ENCODE data around the gene SCLY. TPM values are rescaled to one million over a fixed set of nuclear protein-coding genes. Genes with fewer than 3 reads are reported as not detected.
"Not testable (repeated sequence)": the region's sequence is repeated elsewhere in the genome, so short reads cannot be mapped to it uniquely, and the experiment has no call there.

The SCLY gene
- total RNA-seq, 1 donor = 18.6 TPM

DNA sequence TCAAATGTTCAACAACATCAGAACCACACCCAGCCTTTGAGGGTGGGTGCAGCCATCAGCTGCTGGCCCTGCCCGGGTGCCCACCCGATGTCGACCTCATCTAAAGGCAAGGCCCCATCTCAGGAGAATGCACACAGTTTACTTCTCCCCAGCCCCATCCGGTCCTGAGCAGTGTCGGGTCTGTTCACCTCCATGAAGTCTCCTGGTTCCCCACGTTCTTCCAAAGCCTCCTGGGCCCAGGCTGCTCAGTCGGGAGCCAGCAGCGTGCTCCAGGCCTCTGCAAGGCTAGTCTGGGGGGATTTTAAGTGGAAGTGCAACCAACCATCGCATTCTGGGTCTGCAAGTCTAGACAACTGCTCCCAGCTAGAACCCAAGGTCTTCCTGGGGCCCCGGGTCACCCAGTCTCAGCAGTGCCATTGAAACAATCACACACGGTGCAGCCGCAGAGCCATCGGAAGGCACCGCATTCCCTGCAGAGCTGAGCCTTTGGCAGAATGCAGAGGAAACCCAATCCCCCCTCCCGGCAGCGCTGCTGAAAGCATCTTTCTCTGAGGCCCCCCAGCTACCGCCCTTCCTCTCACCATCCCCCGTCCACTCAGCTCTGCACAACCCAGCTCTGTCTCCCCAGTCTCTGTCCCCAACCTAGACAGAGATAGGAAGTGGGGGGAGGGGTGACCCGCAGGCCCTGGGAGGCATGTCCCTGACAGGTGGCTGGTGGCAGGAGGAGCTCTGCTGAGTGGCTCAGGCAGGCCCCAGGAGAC lies 47.8 kb downstream of the SCLY start:
- TF ChIP-seq, protein P1, sequence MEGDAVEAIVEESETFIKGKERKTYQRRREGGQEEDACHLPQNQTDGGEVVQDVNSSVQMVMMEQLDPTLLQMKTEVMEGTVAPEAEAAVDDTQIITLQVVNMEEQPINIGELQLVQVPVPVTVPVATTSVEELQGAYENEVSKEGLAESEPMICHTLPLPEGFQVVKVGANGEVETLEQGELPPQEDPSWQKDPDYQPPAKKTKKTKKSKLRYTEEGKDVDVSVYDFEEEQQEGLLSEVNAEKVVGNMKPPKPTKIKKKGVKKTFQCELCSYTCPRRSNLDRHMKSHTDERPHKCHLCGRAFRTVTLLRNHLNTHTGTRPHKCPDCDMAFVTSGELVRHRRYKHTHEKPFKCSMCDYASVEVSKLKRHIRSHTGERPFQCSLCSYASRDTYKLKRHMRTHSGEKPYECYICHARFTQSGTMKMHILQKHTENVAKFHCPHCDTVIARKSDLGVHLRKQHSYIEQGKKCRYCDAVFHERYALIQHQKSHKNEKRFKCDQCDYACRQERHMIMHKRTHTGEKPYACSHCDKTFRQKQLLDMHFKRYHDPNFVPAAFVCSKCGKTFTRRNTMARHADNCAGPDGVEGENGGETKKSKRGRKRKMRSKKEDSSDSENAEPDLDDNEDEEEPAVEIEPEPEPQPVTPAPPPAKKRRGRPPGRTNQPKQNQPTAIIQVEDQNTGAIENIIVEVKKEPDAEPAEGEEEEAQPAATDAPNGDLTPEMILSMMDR (IDR thresholded peaks at IDR 0.05; ENCODE audit: insufficient read depth, low read depth, low read length) = no peak
- no peak overlapping the region for H3K4me3 ChIP-seq (ENCODE audit: low read depth, low read length)
- DNase-seq (ENCODE audit: low read depth) = no peak

GRCh38 chr2:238113611-238114010 lies 52.8 kb downstream of the SCLY start:
- H3K4me3 ChIP-seq (ENCODE audit: low read depth, low read length) = no peak overlapping the region
- TF ChIP-seq, protein P1 (IDR thresholded peaks at IDR 0.05; ENCODE audit: insufficient read depth, low read depth, low read length) = no peak
- DNase-seq (ENCODE audit: low read depth) = no peak

- H3K4me3 ChIP-seq (ENCODE audit: low read depth, low read length) = no peak overlapping the region
- no peak for DNase-seq (ENCODE audit: low read depth)
- TF ChIP-seq, protein P1 (IDR thresholded peaks at IDR 0.05; ENCODE audit: insufficient read depth, low read depth, low read length) = no peak
These were observed 53.6 kb downstream of the SCLY start for GRCh38 chr2:238114331-238114841.

GRCh38 chr2:238114851-238115660 lies 54.3 kb downstream of the SCLY start:
- no peak overlapping the region for H3K4me3 ChIP-seq (ENCODE audit: low read depth, low read length)
- DNase-seq (ENCODE audit: low read depth) = no peak
- TF ChIP-seq, protein P1 (IDR thresholded peaks at IDR 0.05; ENCODE audit: insufficient read depth, low read depth, low read length) = no peak

DNA sequence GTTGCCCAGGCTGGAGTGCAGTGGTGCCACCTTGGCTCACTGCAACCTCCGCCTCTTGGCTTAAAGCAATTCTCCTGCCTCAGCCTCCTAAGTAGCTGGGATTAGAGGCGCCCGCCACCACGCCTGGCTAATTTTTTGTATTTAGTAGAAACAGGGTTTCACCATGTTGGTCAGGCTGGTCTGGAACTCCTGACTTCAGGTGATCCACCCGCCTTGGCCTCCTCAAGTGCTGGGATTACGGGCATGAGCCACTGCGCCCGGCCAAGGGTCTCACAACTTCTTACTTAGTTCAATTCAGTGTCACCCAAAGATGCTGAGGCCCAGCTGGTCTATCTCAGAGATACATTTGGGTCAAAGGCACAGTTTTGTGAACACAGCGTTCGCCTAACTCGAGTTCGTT lies 54.9 kb downstream of the SCLY start:
- not testable (repeated sequence) for DNase-seq (ENCODE audit: low read depth); H3K4me3 ChIP-seq (ENCODE audit: low read depth, low read length)

DNA sequence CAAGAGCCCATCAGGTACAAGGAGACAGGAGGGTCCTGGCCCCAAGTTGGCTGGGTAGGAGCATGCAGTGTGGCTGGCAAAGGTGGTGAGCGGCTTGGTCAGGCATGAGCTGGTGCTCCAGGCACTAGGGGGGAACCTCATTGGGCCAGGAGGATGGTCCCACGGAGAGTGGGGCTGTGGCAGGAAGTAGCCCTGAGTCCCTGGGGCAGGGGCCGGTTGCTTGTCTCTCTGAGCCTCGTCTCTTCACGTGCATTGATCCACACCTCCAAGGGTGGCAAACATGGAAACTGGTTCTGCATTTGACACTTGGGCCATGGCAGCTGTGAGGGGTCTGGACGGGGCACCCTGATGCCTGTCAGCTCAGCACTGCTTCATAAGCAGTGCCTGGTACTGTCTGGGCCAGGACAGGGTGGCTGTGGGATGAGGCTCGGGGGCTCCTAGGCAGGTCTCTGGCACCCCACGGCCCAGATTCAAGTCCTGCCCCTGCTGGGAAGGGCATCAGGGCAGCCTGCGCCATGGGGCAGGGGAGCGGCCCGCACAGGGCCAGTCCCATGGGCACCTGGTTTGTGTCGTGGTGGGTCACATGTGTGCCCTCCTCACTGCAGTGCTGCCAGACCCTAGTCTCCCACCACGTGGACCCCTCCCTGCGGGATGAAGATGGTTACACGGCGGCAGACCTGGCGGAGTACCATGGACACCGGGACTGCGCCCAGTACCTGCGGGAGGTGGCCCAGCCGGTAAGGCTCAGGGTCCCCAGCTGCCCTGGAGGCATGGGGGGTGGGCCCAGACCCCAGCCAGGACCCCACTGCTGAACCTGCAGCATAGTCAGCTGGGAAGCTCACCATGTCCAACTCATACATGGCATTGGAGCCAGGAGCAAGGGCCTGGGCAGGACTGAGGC lies 55.7 kb downstream of the SCLY start:
- H3K4me3 ChIP-seq (ENCODE audit: low read depth, low read length) = no peak overlapping the region
- TF ChIP-seq, protein P1 (IDR thresholded peaks at IDR 0.05; ENCODE audit: insufficient read depth, low read depth, low read length) = no peak
- DNase-seq (ENCODE audit: low read depth) = no peak

All from fibroblast of villous mesenchyme (primary cell).